A549 (cell line): Measurements from ENCODE around the gene ETV1. TPM values are rescaled to one million over a fixed set of nuclear protein-coding genes. Genes with fewer than 3 reads are reported as not detected.

Experiments used
- ATAC-seq, 2 experiments: fragments of 200-7000 bp in 1 of 2; fragments of >200 bp in 1 of 2; cut with Nextera tagmentation in 1 of 2; cut with Tn5 transposase in 1 of 2; 3 replicates each; pipeline versions ENCODE4 v1.8.0 to v1.9.1; 2018 to 2020; ENCODE audit warnings: mild to moderate bottlenecking in 1 of 2, moderate library complexity in 1 of 2
- CTCF ChIA-PET: fragments of 300-600 bp; sonication (Branson Sonifier 250); formaldehyde crosslinking; extraction: SDS; loops from one replicate; lab custom pipeline; 2021; ENCODE audit warnings: antibody characterized with exemption, inconsistent platforms; lab: Yijun Ruan, JAX
- POLR2A ChIA-PET: fragments of 350-600 bp; formaldehyde crosslinking; extraction: SDS; loops from one replicate; lab custom pipeline; 2021; ENCODE audit warnings: antibody characterized with exemption, inconsistent platforms; lab: Yijun Ruan, JAX
- DNase-seq, 2 experiments: peaks; one replicate each; pipeline versions ENCODE4 v3.0.0 to v3.0.0-alpha.2; 2011 to 2016; ENCODE audit warnings: low read depth in 1 of 2, low spot score in 1 of 2
- FAIRE-seq: peaks from 2 replicates; lab custom pipeline; 2011; peaks lifted over from hg19 to GRCh38; lab: Jason Lieb, UNC
- H3K27ac ChIP-seq, 2 experiments: fragments of >200 bp; sonication (Bioruptor Twin); formaldehyde crosslinking; 3 replicates each; pipeline ENCODE4 v1.5.1; 2016 to 2017
- H3K4me1 ChIP-seq: fragments of >200 bp; sonication (Bioruptor Twin); formaldehyde crosslinking; 3 replicates; pipeline ENCODE4 v1.6.1; 2016
- H3K4me2 ChIP-seq: fragments of >200 bp; sonication (Bioruptor Twin); formaldehyde crosslinking; 3 replicates; pipeline ENCODE4 v1.6.1; 2016
- H3K4me3 ChIP-seq: fragments of >200 bp; sonication (Bioruptor Twin); formaldehyde crosslinking; 3 replicates; pipeline ENCODE4 v1.5.1; 2016
- H3K9me3 ChIP-seq: fragments of >200 bp; sonication (Bioruptor Twin); formaldehyde crosslinking; 3 replicates; pipeline ENCODE4 v1.6.1; 2016
- BHLHE40 ChIP-seq: IDR thresholded peaks from 2 replicates; pipeline ENCODE4 v1.6.1; 2012; ENCODE audit warnings: low read depth, low read length, inconsistent platforms
- CHD2 ChIP-seq: fragments of 150-350 bp; IDR thresholded peaks from 2 replicates; pipeline ENCODE4 v1.6.1; 2014; ENCODE audit warnings: low read length; ENCODE audit not compliant: partially characterized antibody
- FOSL2 ChIP-seq, 2 experiments: fragments of 450-650 bp in 1 of 2; fragments of >200 bp in 1 of 2; sonication (Bioruptor Twin) in 1 of 2; formaldehyde crosslinking; IDR thresholded peaks; 2 replicates each; pipeline versions ENCODE4 v1.5.0 to v1.6.1; 2016 to 2020; ENCODE audit warnings: mild to moderate bottlenecking in 1 of 2, moderate library complexity in 1 of 2
- FOXS1 ChIP-seq: fragments of 250-450 bp; sonication (Bioruptor Pico); IDR thresholded peaks from 2 replicates; pipeline ENCODE4 v1.5.0; 2020; ENCODE audit warnings: mild to moderate bottlenecking, moderate library complexity
- HEYL ChIP-seq: fragments of 250-450 bp; sonication (Bioruptor Pico); IDR thresholded peaks from 2 replicates; pipeline ENCODE4 v1.8.0; 2021; ENCODE audit warnings: mild to moderate bottlenecking, moderate library complexity
- HOXA7 ChIP-seq: fragments of 250-450 bp; sonication (Bioruptor Pico); IDR thresholded peaks from 2 replicates; pipeline ENCODE4 v1.5.0; 2020; ENCODE audit warnings: mild to moderate bottlenecking, moderate library complexity
- HOXB13 ChIP-seq: fragments of 250-450 bp; sonication (Bioruptor Pico); IDR thresholded peaks from 2 replicates; pipeline ENCODE4 v1.5.0; 2020; ENCODE audit warnings: low read depth, mild to moderate bottlenecking, moderate library complexity
- KDM1A ChIP-seq: fragments of 200-600 bp; sonication (generic); IDR thresholded peaks from 2 replicates; pipeline ENCODE4 v1.6.1; 2016; ENCODE audit warnings: low read depth, mild to moderate bottlenecking
- KDM5A ChIP-seq: fragments of 200-600 bp; sonication (generic); IDR thresholded peaks from 2 replicates; pipeline ENCODE4 v1.6.1; 2016; ENCODE audit warnings: antibody characterized with exemption, mild to moderate bottlenecking
- MAFK ChIP-seq: fragments of 450-650 bp; IDR thresholded peaks from 2 replicates; pipeline ENCODE4 v1.6.1; 2014; ENCODE audit not compliant: partially characterized antibody
- MAZ ChIP-seq: fragments of 150-350 bp; IDR thresholded peaks from 2 replicates; pipeline ENCODE4 v1.6.1; 2014; ENCODE audit warnings: antibody characterized with exemption, low read depth, low read length, borderline replicate concordance
- NFE2L2 ChIP-seq: fragments of 150-350 bp; conservative IDR thresholded peaks from 2 replicates; pipeline ENCODE4 v1.6.1; 2014; ENCODE audit warnings: low read length
- PHF8 ChIP-seq: fragments of 200-600 bp; sonication (generic); IDR thresholded peaks from 2 replicates; pipeline ENCODE4 v1.6.1; 2016; ENCODE audit warnings: low read depth, mild to moderate bottlenecking, antibody characterized with exemption, moderate library complexity, borderline replicate concordance
- POLR2A ChIP-seq: IDR thresholded peaks from 2 replicates; pipeline ENCODE4 v1.6.1; 2012; ENCODE audit warnings: mild to moderate bottlenecking, low read length
- POLR2AphosphoS2 ChIP-seq: conservative IDR thresholded peaks from 2 replicates; pipeline ENCODE4 v1.6.1; 2012; ENCODE audit warnings: low read length, improper control_type of control experiment, inconsistent platforms
- RAD21 ChIP-seq, 2 experiments: fragments of >200 bp in 1 of 2; sonication (Bioruptor Twin) in 1 of 2; formaldehyde crosslinking in 1 of 2; IDR thresholded peaks in 1 of 2; conservative IDR thresholded peaks in 1 of 2; 2 replicates in 1 of 2; 3 replicates in 1 of 2; pipeline ENCODE4 v1.6.1; 2012 to 2018; ENCODE audit warnings: inconsistent platforms in 1 of 2
- RCOR1 ChIP-seq: fragments of 150-350 bp; IDR thresholded peaks from 2 replicates; pipeline ENCODE4 v1.6.1; 2014; ENCODE audit warnings: antibody characterized with exemption, low read length, low read depth
- SMC3 ChIP-seq: fragments of >200 bp; sonication (Bioruptor Twin); formaldehyde crosslinking; IDR thresholded peaks from 3 replicates; pipeline ENCODE4 v1.6.1; 2018; ENCODE audit warnings: inconsistent platforms
- SREBF2 ChIP-seq: fragments of 450-650 bp; IDR thresholded peaks from 2 replicates; pipeline ENCODE4 v1.6.1; 2014; ENCODE audit warnings: mild to moderate bottlenecking, moderate library complexity
- TFCP2L1 ChIP-seq: fragments of 250-450 bp; sonication (Bioruptor Pico); IDR thresholded peaks from 2 replicates; pipeline ENCODE4 v1.5.0; 2021; ENCODE audit warnings: mild to moderate bottlenecking
- ZFP36 ChIP-seq: fragments of 450-650 bp; IDR thresholded peaks from 2 replicates; pipeline ENCODE4 v1.6.1; 2014; ENCODE audit warnings: borderline replicate concordance; ENCODE audit not compliant: partially characterized antibody
- ZNF302 ChIP-seq: fragments of 250-450 bp; sonication (Bioruptor Pico); IDR thresholded peaks from 2 replicates; pipeline ENCODE4 v1.9.0; 2021; ENCODE audit warnings: inconsistent platforms, mild to moderate bottlenecking, moderate library complexity
- WGBS: methylation state at CpG from one replicate; pipeline ENCODE4 v1.1.6; 2017; ENCODE audit errors: missing lambda C conversion rate; 5-methylcytosine and 5-hydroxymethylcytosine counted together
- polyA plus RNA-seq, 4 experiments: library from polyadenylated mRNA; depleted of rRNA in 3 of 4; stranded (reverse); fragments of >200 nt; fragmentation: RNase III in 1 of 4; extraction: RNeasy Plus Mini Kit Qiagen cat#74134 plus additional on column Dnase treatment in 1 of 4; gene quantifications; 2 replicates in 3 of 4; 3 replicates in 1 of 4; pipeline ENCODE4 v1.2.3, GENCODE V29; 2011 to 2017
- TF ChIP-seq, protein P1 (sequence below): fragments of >200 bp; sonication (Bioruptor Twin); formaldehyde crosslinking; IDR thresholded peaks from 3 replicates; pipeline ENCODE4 v1.5.1; 2016
- TF ChIP-seq, protein P2 (sequence below): IDR thresholded peaks from 2 replicates; pipeline ENCODE4 v1.6.1; 2012
- TF ChIP-seq, protein P3 (sequence below): fragments of 250-450 bp; sonication (Bioruptor Pico); IDR thresholded peaks from 2 replicates; pipeline ENCODE4 v1.5.0; 2021; ENCODE audit warnings: mild to moderate bottlenecking, moderate library complexity, borderline replicate concordance

Gene ETV1
- polyA plus RNA-seq, 2 of the 4 experiments (the other 2 are of a cell fraction) = 1.3 to 6.2 TPM

DNA sequence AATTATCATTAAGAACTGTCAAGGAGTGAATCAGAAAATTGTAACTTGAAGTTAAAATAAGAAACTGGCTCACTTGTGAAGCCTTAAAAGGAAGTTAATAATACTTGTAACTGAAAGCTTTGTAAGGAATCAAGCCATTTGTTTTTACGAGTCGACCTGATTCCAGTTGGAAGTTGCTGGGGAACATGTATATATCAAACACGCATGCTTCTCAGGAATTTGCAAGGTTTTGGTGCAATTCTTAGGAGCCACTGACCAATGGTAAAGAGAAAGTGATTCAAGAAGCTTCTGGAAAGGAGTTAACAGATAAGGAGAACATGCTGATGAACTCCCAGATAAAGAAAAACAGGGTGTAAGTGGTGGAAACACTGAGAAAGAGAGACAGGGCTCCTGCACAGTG is 56.4 kb downstream of the ETV1 start:
- Histone ChIP-seq H3K4me2 (no peak overlapping the region), H3K9me3 (no peaks in the 10 kb centered on the region), H3K27ac (no peak overlapping the region), H3K4me3 (no peak overlapping the region), H3K4me1 (no peaks in the 10 kb centered on the region)
- ChIA-PET POLR2A (no interaction called here), CTCF (interaction anchor here (0.7 kb wide), 1 partner anchor 484 kb away, joined by 3 read pairs; no protein-coding TSS in a partner anchor)
- FAIRE-seq = no peak
- TF ChIP-seq ZFP36 (no peak), CHD2 (no peak), MAZ (no peak), SMC3 (no peak), SREBF2 (no peak), ZNF302 (CRISPR knock-in tag) (no peak), HOXA7 (no peak), TFCP2L1 (CRISPR knock-in tag) (no peak), KDM1A (no peak), NFE2L2 (no peak), RCOR1 (no peak), POLR2A (no peak), HOXB13 (no peak), POLR2AphosphoS2 (no peak), PHF8 (no peak), FOSL2 (IDR thresholded peaks at IDR 0.05) (no peak), FOSL2 (CRISPR knock-in tag; IDR thresholded peaks at IDR 0.05) (no peak)
- TF ChIP-seq, protein P1, sequence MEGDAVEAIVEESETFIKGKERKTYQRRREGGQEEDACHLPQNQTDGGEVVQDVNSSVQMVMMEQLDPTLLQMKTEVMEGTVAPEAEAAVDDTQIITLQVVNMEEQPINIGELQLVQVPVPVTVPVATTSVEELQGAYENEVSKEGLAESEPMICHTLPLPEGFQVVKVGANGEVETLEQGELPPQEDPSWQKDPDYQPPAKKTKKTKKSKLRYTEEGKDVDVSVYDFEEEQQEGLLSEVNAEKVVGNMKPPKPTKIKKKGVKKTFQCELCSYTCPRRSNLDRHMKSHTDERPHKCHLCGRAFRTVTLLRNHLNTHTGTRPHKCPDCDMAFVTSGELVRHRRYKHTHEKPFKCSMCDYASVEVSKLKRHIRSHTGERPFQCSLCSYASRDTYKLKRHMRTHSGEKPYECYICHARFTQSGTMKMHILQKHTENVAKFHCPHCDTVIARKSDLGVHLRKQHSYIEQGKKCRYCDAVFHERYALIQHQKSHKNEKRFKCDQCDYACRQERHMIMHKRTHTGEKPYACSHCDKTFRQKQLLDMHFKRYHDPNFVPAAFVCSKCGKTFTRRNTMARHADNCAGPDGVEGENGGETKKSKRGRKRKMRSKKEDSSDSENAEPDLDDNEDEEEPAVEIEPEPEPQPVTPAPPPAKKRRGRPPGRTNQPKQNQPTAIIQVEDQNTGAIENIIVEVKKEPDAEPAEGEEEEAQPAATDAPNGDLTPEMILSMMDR = no peak
- TF ChIP-seq, protein P2, sequence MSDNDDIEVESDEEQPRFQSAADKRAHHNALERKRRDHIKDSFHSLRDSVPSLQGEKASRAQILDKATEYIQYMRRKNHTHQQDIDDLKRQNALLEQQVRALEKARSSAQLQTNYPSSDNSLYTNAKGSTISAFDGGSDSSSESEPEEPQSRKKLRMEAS = no peak
- no peak for ATAC-seq
- no peak for DNase-seq
- WGBS = 70% methylated on average over 3 of the region's 3 CpGs

DNA sequence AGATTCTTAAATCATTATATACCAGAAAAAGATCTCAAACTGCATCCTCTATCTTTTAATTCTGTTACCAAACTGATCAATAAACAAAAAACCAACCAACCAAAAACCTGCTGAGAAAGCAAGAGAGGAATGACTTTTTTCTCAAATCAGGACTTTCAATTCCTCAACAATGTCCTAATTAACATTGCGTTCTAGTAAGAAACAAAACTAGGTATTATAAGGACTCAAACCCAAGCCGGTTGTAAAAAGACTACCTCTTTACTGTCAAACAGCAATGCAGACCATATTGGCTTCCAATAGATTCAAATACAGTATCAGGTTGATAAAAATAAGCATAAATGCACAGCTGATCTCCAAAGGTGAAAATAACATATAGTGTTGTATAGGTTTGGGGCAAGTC is 57.3 kb downstream of the ETV1 start:
- Histone ChIP-seq H3K4me1 (no peaks in the 10 kb centered on the region), H3K4me2 (no peak overlapping the region), H3K4me3 (no peak overlapping the region), H3K9me3 (no peaks in the 10 kb centered on the region), H3K27ac (no peak overlapping the region)
- no peak for DNase-seq
- no peak for TF ChIP-seq FOXS1 (CRISPR knock-in tag)
- TF ChIP-seq, protein P1 = no peak
- TF ChIP-seq, protein P3, sequence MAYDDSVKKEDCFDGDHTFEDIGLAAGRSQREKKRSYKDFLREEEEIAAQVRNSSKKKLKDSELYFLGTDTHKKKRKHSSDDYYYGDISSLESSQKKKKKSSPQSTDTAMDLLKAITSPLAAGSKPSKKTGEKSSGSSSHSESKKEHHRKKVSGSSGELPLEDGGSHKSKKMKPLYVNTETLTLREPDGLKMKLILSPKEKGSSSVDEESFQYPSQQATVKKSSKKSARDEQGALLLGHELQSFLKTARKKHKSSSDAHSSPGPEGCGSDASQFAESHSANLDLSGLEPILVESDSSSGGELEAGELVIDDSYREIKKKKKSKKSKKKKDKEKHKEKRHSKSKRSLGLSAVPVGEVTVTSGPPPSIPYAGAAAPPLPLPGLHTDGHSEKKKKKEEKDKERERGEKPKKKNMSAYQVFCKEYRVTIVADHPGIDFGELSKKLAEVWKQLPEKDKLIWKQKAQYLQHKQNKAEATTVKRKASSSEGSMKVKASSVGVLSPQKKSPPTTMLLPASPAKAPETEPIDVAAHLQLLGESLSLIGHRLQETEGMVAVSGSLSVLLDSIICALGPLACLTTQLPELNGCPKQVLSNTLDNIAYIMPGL (CRISPR knock-in tag) = no peak
- no peak for TF ChIP-seq MAFK
- TF ChIP-seq KDM5A = no peak
- TF ChIP-seq ZFP36 = no peak
- no peak for TF ChIP-seq BHLHE40
- TF ChIP-seq MAZ = no peak
- no peak for TF ChIP-seq TFCP2L1 (CRISPR knock-in tag)
- no peak for TF ChIP-seq HEYL (CRISPR knock-in tag)
- TF ChIP-seq RAD21 (conservative IDR thresholded peaks at IDR 0.05 in 1 of 2, IDR thresholded peaks at IDR 0.05 in 1 of 2) = no peak
- ChIA-PET CTCF (no interaction called here), POLR2A (no interaction called here)
- no peak for FAIRE-seq
- 88% methylated on average over 2 of the region's 2 CpGs for WGBS
- ATAC-seq = no peak
